Upper lobe of left lung (tissue), 6 donors: ENCODE measurements around the gene FKBP5. TPM values are rescaled to one million over a fixed set of nuclear protein-coding genes. Genes with fewer than 3 reads are reported as not detected.
"Not testable (repeated sequence)": the region's sequence is repeated elsewhere in the genome, so short reads cannot be mapped to it uniquely, and the experiment has no call there.

Source experiments
- ATAC-seq, 2 donors: fragments of 200-7000 bp; cut with Tn5 transposase; one replicate each; pipeline ENCODE4 v1.9.1; 2022; ENCODE audit warnings: mild to moderate bottlenecking in 2 of 2, moderate library complexity in 2 of 2; ENCODE audit not compliant: low FRiP score in 2 of 2
- DNase-seq, 2 donors: peaks; one replicate each; pipeline ENCODE4 v3.0.0-alpha.2; 2019 to 2020
- H3K27ac ChIP-seq, 4 donors: fragments of 200-600 bp; sonication (generic); one replicate each; pipeline ENCODE4 v1.5.1; 2016 to 2019
- H3K27me3 ChIP-seq, 4 donors: fragments of 200-600 bp; sonication (generic); one replicate each; pipeline ENCODE4 v1.5.1; 2017 to 2019
- H3K36me3 ChIP-seq, 4 donors: fragments of 200-600 bp; sonication (generic); one replicate each; pipeline ENCODE4 v1.5.1; 2016 to 2019
- H3K4me1 ChIP-seq, 4 donors: fragments of 200-600 bp; sonication (generic); one replicate each; pipeline ENCODE4 v1.5.1; 2018 to 2019
- H3K4me3 ChIP-seq, 4 donors: fragments of 200-600 bp; sonication (generic); one replicate each; pipeline ENCODE4 v1.5.1; 2017 to 2019; ENCODE audit warnings: mild to moderate bottlenecking in 2 of 4, moderate library complexity in 1 of 4
- H3K9me3 ChIP-seq, 4 donors: fragments of 200-600 bp; sonication (generic); one replicate each; pipeline ENCODE4 v1.5.1; 2018 to 2019
- CTCF ChIP-seq, 6 experiments: fragments of 450-650 bp in 4 of 6; fragments of 200-600 bp in 2 of 6; sonication (generic) in 2 of 6; IDR thresholded peaks; one replicate each; pipeline ENCODE4 v1.5.1; 2016 to 2019; ENCODE audit warnings: antibody characterized with exemption in 6 of 6
- EP300 ChIP-seq, 4 donors: sonication (generic); formaldehyde crosslinking; IDR thresholded peaks; one replicate each; pipeline ENCODE4 v1.5.1; 2017; ENCODE audit warnings: antibody characterized with exemption in 4 of 4, control low read depth in 2 of 4
- POLR2A ChIP-seq, 4 donors: fragments of 450-650 bp; IDR thresholded peaks; one replicate each; pipeline ENCODE4 v1.5.1; 2016 to 2017; ENCODE audit warnings: antibody characterized with exemption in 4 of 4, mild to moderate bottlenecking in 2 of 4
- POLR2AphosphoS5 ChIP-seq, 2 donors: sonication (generic); formaldehyde crosslinking; IDR thresholded peaks; one replicate each; pipeline ENCODE4 v1.5.1; 2017; ENCODE audit warnings: antibody characterized with exemption in 2 of 2
- WGBS, 2 donors: methylation state at CpG; one replicate each; pipeline ENCODE4 v1.1.5; 2017 to 2018; 5-methylcytosine and 5-hydroxymethylcytosine counted together
- total RNA-seq, 6 donors: library from RNA; depleted of rRNA in 4 of 6; stranded (reverse); fragments of >200 nt in 4 of 6; gene quantifications; one replicate each; pipeline versions ENCODE4 v1.1.0 to v1.2.1, GENCODE V29; 2016 to 2021
- donor health status: DM: no; HTN: no; CAD: no; lungs with moderate emphysema.
- donor health status: DM: no; HTN: yes; CAD: no; lungs with severe emphysema.

FKBP5 gene
- total RNA-seq, 6 donors from 2014 or later, result 112 to 203 (median 143) TPM

DNA sequence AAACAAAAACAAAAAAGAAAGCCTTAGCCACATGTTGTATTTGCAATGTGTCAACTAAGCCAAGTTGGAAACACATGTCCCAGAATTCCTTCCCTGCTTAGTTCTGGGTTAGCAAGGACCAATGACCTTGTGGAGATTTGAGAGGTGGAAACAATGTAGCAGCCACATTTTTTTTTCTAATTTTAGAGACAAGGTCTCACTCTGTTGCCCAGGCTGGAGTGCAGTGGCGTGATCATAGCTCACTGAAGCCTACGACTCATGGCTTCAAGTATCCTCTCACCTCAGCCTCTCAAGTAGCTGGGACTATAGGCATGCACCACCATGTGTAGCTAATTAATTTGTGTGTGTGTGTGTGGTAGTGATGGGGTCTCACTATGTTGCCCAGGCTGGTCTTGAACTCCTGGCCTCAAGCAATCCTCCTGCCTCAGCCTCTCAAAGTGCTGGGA, 117.8 kb downstream of the FKBP5 start:
- peaks cover 25 to 50% (median 39%) of the 10 kb centered on the region in 4 donors for H3K36me3 ChIP-seq
- H3K27me3 ChIP-seq, DNase-seq, ATAC-seq, H3K4me1 ChIP-seq, H3K27ac ChIP-seq, H3K9me3 ChIP-seq, H3K4me3 ChIP-seq: not testable (repeated sequence)
- peak in 1 of 4 donors; percentile 14 for TF ChIP-seq POLR2A (IDR thresholded peaks at IDR 0.05)
- 83 to 93% methylated on average over 2 of the region's 2 CpGs for WGBS, 2 donors

DNA sequence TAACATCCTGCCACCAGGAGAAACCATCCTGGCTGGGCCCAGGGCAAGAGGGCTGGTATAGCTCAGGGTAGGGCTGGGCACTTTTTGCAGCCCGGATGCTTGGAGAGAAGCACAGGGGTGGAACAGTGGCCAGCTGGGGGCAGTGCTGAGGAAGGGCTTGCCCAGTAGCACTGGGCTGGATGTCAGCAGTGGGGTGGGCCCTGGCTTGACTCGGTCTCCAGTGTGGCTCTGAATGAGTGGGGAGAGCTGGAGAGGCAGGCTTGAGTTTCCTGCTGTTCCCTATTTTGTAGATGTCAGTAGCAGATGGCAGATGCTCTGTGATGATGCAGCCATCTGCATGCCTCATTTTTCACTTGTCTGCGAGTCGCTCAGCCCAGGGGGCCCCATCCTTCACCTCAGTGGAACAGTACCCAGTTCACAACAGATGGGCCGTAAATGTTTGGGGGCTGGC, 119.7 kb downstream of the FKBP5 start:
- TF ChIP-seq POLR2A (IDR thresholded peaks at IDR 0.05) (no peak), POLR2AphosphoS5 (IDR thresholded peaks at IDR 0.05) (peak in 1 of 2 donors; percentile 57), CTCF (IDR thresholded peaks at IDR 0.05) (peak in 5 of 6 experiments; percentile 17 to 45 (median 32)), EP300 (IDR thresholded peaks at IDR 0.05) (no peak)
- H3K27ac ChIP-seq, result no peak overlapping the region
- no peaks in the 10 kb centered on the region for H3K9me3 ChIP-seq
- no peaks in the 10 kb centered on the region for H3K27me3 ChIP-seq
- 79 to 85% methylated on average over 5 of the region's 5 CpGs for WGBS, 2 donors
- no peak overlapping the region for H3K4me3 ChIP-seq
- peaks cover 6 to 32% (median 21%) of the 10 kb centered on the region in 4 donors for H3K36me3 ChIP-seq
- ATAC-seq (peak; percentile 76 to 82), DNase-seq (peak in 1 of 2 donors; percentile 35)
- no peaks in the 10 kb centered on the region for H3K4me1 ChIP-seq

- TF ChIP-seq POLR2A (IDR thresholded peaks at IDR 0.05), result no peak
- TF ChIP-seq POLR2AphosphoS5 (IDR thresholded peaks at IDR 0.05), result no peak
- no peak for TF ChIP-seq EP300 (IDR thresholded peaks at IDR 0.05)
- no peak for TF ChIP-seq CTCF (IDR thresholded peaks at IDR 0.05)
- Histone ChIP-seq H3K27me3 (no peaks in the 10 kb centered on the region), H3K4me1 (no peaks in the 10 kb centered on the region), H3K4me3 (no peak overlapping the region), H3K27ac (no peak overlapping the region), H3K36me3 (peaks cover 0 to 9% (median 1%) of the 10 kb centered on the region in 4 donors), H3K9me3 (no peaks in the 10 kb centered on the region)
- DNase-seq, result no peak
- no peak for ATAC-seq
- WGBS, 2 donors, result 76 to 81% methylated on average over 8 of the region's 8 CpGs
Measured at GRCh38 chr6:35566794-35567193, 121.9 kb downstream of the FKBP5 start.

- no peaks in the 10 kb centered on the region for H3K9me3 ChIP-seq
- H3K36me3 ChIP-seq, result no peaks in the 10 kb centered on the region
- no peaks in the 10 kb centered on the region for H3K4me1 ChIP-seq
- TF ChIP-seq POLR2A (IDR thresholded peaks at IDR 0.05), result no peak
- no peak overlapping the region for H3K27ac ChIP-seq
- no peak for ATAC-seq
- DNase-seq, result no peak
- H3K4me3 ChIP-seq, result no peak overlapping the region
- no peaks in the 10 kb centered on the region for H3K27me3 ChIP-seq
Measured at GRCh38 chr6:35564733-35565132, 124.0 kb downstream of the FKBP5 start.

DNA sequence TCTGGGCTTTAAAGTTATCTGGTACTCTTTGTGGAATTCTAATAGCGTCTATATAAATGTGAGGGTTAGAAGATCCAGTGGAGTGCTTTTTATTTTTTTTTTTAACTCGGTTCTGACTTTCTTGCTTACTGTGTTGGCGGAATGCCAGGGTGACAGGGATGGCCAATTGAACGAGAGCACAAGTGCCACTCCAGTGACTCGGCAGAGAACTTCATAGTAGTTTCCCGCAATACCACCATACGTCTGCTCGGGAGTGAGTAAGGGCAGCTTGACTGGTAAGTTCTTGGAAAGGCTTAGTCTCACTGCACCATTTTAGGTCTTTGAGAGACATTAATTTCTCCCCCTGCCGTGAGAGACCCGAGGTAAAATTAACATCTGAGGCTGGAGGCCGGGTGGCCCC, 126.7 kb downstream of the FKBP5 start:
- DNase-seq (peak in 1 of 2 donors; percentile 90), ATAC-seq (peak; percentile 33 to 82)
- H3K27ac ChIP-seq, result no peak overlapping the region
- no peak overlapping the region for H3K4me3 ChIP-seq
- peak in 1 of 2 donors; percentile 60 for TF ChIP-seq POLR2AphosphoS5 (IDR thresholded peaks at IDR 0.05)
- TF ChIP-seq EP300 (IDR thresholded peaks at IDR 0.05), result peak in 2 of 4 donors; percentile 35 to 62
- TF ChIP-seq CTCF (IDR thresholded peaks at IDR 0.05), result no peak
- H3K27me3 ChIP-seq, result no peaks in the 10 kb centered on the region
- no peaks in the 10 kb centered on the region for H3K4me1 ChIP-seq
- no peaks in the 10 kb centered on the region for H3K9me3 ChIP-seq
- WGBS, 2 donors, result 40 to 51% methylated on average over 10 to 11 of the region's 11 CpGs
- no peaks in the 10 kb centered on the region for H3K36me3 ChIP-seq

DNA sequence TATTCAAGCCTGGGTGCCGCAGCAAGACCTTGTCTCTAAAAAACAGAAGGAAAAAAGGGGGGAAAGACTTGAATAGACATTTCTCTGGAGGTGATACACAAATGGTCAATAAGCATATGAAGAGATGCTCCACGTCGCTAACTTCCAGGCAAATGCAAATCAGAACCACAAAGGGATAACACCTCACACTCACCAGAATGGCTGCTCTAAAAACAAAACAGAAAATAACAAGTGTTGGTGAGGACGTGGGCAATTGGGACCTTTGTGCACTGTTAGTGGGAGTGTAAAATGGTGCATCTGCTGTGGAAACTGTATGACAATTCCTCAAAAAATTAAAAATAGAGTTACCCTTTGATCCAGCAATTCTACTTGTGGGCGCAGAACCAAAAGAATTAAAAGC, 127.6 kb downstream of the FKBP5 start:
- TF ChIP-seq POLR2A (IDR thresholded peaks at IDR 0.05), result no peak
- no peak for TF ChIP-seq POLR2AphosphoS5 (IDR thresholded peaks at IDR 0.05)
- TF ChIP-seq CTCF (IDR thresholded peaks at IDR 0.05), result no peak
- TF ChIP-seq EP300 (IDR thresholded peaks at IDR 0.05), result no peak
- 73 to 81% methylated on average over 5 of the region's 5 CpGs for WGBS, 2 donors
- H3K36me3 ChIP-seq, result no peaks in the 10 kb centered on the region
- H3K27ac ChIP-seq, result no peak overlapping the region
- no peaks in the 10 kb centered on the region for H3K9me3 ChIP-seq
- ATAC-seq, result no peak
- H3K4me1 ChIP-seq, result no peaks in the 10 kb centered on the region
- H3K4me3 ChIP-seq, result no peak overlapping the region
- no peak for DNase-seq
- H3K27me3 ChIP-seq, result no peaks in the 10 kb centered on the region
